ENCODE data around the gene DTX1.

Gene DTX1

DNA sequence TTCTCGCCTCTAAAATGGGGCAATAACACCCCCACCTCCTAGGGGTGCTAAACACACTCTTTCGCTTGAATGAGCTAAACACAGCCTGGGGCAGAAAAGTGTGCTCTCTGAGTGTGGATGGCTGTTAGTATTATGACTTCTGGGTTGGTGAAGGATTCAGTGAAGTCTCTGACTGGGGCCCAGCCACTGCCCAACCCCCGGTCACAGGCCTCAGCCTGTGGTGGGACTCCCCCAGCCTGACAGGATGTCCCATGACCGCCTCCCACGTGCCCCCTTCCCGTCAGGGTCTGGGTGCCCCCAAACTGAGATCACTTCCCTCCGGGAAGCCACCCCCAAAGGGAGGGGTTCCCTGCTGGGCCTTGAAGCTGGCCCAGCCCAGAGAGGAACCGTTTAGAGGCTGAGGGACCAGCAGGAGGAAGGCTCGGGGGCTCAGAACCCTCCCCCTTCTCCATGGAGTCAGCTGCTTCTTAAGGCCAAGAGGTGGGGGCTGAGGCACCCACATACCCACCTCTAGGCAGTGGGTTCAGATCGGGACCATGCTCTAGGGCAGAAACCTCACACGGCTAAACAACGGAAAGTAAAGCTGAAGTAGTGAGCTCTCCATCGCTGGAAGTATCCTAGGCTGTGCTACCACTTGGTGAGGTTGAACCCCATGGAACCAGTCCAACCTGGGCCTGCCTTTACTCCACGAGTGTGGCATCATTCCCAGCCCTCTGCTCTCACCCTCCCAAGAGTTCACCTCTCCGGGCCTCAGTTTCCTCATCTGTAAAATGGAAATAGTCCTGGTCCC, 13.8 kb downstream of the DTX1 start:
- peak in 1 of 3 donors; percentile 26 for DNase-seq (ENCODE audit: low read depth in 2 of 3, low spot score in 1 of 3)

DNA sequence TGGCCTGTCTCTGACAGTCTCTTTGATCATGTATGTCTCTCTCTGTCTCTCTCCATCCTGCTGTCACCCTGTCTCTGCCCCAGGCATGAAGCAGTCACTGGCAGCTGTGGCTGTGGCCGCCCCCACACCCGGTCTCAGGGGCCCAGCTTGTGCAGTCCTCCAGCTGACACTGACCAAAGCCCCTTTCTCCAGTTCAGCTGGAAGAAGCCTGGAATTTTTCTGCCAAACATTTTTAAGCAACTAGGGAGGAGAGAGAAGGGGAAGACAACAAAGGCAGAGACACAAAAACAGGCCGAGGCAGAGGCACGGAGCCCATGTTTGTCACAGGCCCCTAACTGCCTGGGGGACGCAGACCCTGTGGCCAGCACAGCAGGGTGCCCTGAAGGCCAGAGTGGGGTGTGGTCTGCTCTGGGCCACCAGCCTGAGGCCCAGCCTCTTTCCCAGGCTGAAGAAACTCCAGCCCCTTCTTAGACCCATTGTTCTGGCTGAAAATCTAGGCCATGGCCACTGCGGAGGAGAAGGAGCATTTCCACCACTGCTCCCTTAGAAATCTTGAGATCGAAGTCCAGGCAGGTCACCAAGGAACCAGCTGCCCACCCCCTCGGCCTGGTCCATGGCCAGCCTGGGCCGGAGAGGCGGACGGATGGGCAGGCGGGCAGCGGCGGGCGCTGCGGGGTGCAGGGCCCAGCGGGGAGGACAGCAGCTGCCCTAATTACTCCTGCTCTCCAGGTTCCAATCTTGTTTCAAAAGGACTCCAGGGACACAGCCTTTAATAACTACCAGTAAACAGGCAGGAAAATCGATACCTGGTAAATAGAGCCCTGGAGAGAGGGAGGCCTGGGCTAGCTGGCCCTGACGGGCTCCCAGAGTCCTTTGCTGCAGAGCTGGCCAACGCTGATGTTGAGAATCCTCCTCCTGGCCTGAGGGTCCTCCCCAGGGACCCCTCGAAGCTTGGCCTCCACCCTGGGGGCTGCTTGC, 14.9 kb downstream of the DTX1 start:
- no peak for DNase-seq (ENCODE audit: low read depth in 2 of 3, low spot score in 1 of 3)

DNA sequence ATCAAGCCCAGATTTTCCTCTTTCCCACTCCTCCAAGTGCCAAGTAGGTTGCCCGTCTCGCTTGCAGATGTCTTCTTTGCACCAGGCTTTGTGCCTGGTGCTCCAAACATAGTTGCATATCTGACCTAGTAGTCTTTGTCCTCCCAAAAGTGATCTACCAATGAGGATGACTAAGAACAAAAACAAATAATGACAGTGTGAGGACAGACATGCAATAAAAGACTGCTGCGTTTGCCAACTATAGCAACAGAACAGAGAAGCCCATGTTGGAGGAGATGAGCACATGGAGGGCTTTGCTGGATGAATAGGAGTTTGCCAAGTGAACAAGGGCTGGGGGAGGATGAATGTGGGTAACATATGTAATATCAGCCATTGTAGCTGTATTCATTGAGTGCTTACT, 15.6 kb downstream of the DTX1 start:
- no peak for DNase-seq (ENCODE audit: low read depth in 2 of 3, low spot score in 1 of 3)

DNA sequence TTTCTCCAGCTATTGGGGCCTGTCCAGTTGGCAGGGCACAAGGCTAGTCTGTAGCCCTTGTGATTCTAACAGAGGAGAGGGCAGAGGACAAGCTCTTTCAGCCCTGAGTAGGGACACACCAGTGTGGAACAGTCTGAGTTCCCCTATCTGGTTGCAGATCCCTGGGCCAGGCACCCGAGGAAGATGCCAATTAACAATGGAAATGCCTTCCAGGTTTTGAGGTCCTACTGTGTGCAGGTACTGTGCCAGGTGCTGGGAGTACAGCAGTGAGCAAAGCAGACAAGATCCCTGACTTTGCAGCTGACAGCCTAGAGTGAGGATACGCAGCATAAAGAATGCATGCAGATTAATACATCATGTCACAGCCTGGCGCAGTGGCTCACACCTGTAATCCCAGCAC, 17.1 kb downstream of the DTX1 start:
- no peak for DNase-seq (ENCODE audit: low read depth in 2 of 3, low spot score in 1 of 3)

DNA sequence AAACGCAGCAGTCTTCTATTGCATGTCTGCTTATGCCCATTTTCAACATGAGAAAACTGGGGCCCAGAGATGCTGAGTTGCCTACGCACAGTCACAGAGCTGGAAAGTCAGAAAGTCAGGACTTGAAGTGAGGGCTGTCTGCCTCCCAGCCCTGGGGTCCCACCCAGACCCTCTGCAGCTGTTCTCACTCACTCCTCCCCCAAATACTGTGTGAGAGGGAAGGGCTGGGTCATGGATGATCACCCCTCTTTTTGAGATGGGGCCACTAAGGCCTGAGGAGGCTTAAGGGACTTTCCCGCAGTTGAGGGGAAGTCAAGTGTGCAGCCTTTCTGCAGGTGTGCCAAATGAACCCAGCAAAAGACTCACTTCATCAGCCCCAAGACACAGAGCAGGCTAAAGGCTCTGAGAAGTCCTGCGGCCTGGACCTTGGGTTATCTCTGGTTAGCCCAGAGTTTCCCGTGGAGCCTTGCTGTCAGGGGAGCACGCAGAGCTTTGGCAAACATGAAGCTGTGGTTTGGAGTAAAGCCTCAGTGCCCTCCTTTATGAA, 18.7 kb downstream of the DTX1 start:
- DNase-seq (ENCODE audit: low read depth in 2 of 3, low spot score in 1 of 3): no peak

DNA sequence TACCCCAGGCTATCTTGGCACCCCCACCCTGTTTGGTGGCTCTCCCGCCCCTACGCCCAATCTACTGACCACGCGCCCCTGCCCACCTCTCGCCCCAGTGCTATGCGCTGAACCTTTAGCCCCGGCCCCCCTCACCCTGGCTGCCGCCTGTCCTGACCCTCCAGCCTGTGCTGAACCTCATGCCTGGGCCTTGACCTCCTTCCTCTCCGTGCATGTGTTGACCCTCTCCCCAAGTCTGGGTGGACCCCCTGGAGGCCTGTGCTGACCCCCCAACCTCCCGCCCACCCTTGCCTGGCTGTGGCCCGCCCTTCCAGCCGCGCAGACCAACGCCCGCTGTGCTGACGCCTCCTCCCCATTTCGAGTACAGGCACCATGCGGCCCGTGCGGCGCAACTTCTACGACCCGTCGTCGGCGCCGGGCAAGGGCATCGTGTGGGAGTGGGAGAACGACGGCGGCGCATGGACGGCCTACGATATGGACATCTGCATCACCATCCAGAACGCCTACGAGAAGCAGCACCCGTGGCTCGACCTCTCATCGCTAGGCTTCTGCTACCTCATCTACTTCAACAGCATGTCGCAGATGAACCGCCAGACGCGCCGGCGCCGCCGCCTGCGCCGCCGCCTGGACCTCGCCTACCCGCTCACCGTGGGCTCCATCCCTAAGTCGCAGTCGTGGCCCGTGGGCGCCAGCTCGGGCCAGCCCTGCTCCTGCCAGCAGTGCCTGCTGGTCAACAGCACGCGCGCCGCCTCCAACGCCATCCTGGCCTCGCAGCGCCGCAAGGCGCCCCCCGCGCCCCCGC, 20.7 kb downstream of the DTX1 start:
- DNase-seq (ENCODE audit: low read depth in 2 of 3, low spot score in 1 of 3): no peak

DNA sequence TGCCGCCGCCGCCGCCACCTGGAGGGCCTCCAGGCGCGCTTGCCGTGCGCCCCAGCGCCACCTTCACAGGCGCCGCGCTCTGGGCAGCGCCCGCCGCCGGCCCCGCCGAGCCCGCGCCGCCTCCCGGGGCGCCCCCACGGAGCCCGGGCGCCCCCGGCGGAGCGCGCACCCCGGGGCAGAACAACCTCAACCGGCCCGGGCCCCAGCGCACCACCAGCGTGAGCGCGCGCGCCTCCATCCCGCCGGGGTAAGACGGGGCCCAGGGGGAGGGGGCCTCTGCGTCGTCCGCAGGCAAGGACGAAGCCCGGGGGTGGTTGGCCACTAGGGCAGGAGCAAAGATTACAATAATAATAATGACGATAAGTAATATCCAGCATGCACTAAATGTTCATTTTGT, 21.3 kb downstream of the DTX1 start:
- no peak for DNase-seq (ENCODE audit: low read depth in 2 of 3, low spot score in 1 of 3)

DNA sequence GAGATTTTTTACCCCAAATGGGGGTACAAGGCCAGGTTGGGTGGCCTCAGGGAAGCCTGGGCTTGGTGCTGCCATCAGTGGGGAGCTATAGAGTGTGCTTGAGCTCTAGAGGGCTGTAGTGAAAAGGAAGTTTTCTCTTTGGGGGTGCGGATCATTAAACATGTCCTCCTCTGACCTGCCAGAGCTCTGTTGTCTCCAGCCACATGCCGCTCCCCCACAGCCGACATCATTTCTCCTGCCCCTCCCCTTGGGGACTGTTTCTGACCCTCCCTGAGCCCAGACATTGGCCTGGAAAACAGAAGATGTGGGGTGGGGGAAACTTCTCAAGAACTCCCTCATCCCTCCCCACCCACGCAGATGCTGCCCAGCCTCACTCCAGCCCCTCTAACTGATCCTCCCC, 25.3 kb downstream of the DTX1 start:
- no peak for DNase-seq (ENCODE audit: low read depth in 2 of 3, low spot score in 1 of 3)

DNA sequence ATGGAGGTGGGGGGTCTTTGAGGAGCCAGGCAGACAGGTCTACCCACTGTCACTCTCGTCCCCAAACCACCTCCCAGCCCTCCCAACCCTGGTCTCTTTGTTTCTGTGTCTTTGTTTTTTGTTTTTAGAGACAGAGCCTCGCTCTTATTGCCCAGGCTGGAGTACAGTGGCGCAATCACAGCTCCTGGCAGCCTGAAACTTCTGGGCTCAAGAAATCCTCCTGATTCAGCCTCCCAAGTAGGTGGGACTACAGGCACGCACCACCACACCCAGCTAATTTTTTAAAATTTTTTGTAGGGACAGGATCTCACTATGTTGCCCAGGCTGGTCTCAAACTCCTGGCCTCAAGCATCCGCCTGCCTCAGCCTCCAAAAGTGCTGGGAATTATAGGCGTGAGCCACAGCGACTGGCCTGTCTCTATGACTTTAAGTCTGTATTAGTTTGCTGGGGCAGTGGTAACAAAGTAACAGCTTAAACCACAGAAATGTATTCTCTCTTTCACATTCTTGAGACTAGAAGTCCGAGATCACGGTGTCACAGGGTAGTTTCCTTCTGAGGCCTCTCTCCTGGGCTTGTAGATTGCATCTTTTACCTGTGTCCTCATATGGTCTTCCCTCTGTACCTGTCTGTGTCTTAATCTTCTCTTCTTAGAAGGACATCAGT, 26.1 kb downstream of the DTX1 start:
- DNase-seq (ENCODE audit: low read depth in 2 of 3, low spot score in 1 of 3): no peak

DNA sequence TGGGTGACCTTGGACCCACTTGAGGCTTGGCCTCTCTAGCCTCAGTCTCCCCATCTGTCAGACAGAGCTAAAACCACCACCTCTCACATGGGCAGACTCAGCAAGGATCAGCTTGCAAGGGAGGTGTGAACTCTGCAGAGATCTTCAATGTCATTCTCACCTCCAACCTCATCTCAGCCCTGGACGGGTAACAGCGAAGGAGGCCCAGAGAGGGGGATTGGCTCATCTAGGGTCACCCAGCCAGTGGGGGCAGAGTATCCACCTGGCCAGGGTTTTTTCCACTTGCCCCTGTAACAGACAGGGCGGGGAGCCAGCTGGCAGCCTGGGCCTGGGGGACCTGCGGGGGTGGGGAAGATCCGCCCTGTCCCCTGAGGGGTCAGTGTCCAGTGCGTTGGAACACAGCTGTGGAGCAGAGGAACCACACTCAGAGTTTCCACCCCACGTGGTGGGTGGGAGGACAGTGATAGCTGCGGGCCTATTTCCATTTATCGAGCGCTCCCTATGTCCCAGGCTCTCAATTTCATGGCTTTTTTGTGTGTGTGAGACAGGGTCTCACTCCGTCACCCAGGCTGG, 27.4 kb downstream of the DTX1 start:
- no peak for DNase-seq (ENCODE audit: low read depth in 2 of 3, low spot score in 1 of 3)

DNA sequence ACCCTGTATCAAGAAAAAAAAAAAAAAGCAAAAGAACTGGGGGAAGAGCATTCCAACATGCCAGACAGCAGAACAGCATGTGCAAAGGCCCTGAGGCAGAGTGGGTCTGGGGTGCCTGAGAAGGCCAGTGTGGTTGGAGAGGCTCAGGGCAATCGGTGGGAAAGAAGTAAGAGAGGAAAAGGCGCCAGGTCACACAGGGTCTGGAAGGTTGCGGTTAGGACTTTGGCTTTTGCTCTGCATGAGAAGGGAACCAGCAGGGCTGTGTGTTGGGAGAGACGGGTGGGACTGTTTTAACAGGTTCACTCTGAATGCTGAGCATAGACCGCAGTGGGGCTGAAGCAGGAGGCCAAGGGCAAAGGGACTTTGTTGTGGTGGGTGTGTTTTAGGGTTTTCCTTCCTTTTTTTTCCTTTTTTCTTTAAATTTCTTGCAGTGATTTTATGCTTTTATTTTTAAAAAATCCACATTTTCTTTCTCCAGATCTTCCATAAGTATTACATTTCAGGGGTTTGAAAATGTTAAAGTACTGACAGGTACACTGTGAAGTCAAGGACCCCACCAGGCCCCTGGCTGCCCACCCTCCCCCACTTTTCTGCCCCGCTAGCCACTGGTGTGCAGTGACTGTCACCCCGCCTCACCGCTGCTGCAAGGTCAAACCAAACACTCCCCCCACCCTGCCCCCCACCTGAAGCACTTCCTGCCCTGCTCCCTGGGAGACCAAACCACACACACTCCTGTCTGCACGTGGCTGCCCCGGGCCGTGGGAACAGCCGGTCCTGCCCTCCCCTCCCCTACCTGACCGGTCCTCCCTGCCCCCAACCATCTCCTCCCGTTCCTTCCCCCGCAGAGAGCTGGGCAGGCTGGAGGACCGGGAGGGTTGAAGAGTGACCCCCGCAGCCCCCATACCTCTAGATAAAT, 30.0 kb downstream of the DTX1 start:
- DNase-seq (ENCODE audit: low read depth in 2 of 3, low spot score in 1 of 3): peak in 1 of 3 donors; percentile 17

DNA sequence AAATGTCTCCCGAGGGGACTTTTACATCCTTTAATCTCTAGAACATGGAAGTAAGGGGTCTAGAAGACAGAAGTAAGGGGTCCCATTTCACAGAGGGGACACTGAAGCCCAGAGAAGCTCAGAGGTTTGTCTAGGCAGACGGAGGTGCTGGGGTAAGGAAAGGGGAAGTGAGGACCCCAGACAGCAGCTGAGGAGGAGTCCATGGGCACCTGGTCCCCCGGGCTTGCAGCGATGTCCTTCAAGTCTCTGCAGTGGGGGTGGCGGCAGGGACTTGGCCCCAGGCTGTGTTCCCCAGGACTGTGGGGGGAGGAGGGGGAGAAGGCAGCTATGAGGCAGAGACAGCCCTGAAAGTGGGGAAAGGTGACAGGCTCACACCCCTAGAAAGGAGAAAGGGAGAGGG, 30.7 kb downstream of the DTX1 start:
- no peak for DNase-seq (ENCODE audit: low read depth in 2 of 3, low spot score in 1 of 3)

DNA sequence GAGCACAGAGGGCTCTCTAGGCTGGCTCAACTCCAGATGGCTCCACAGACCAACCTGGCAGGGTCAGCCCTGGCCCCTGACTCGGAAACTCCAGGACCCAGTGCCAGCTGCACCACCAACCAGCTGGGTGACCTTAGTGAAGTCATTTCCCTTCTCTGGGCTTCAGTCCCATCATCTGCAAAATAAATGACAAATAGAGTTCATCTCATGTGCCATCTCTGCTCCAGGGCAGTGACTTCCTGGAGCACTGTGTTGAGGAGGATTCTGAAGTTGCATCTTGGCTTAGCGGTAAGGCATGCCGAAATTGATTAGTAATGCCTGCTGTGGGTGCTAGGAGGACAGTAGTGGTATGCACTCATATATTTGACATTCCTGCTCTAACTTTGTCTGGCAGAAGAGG, 31.5 kb downstream of the DTX1 start:
- DNase-seq (ENCODE audit: low read depth in 2 of 3, low spot score in 1 of 3): no peak

DNA sequence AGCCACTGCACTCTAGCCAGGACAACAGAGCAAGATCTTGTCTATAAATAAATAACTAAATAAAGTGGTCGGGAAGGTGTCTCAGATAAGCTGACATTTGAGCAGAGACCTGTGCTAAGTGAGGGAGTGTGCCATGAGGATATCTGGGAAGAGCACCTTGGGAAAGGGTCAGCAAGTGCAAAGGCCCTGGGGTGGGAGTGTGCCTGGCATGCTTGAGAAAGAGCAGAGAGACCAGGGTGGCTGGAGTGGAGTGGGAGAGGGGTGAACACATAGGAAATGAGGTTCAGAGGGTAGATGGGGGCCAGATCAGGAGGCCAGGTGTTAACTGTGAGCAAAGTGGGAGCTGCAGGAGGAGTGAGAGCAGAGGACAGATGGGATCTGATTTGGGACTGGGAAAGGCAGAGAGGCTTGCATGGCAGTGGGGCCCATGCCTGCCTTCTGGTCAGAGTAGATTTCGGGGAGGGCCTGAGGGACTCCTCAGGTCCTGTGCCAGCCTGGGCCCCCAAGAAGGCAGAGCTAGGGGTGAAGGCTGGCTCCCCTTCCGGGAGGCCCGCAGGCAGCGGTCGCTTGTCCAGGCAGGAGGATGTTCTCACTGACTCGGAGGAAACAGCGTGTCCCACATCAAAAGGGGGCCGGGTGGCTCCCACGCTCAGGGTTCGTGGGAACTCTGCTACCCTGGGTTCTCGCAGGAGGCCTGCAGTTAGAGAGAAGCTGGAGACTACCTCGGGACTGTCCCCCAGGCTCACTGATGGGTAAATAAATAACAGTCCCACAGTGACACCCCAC, 32.6 kb downstream of the DTX1 start:
- DNase-seq (ENCODE audit: low read depth in 2 of 3, low spot score in 1 of 3): peak; percentile 53 to 58 (median 55)

DNA sequence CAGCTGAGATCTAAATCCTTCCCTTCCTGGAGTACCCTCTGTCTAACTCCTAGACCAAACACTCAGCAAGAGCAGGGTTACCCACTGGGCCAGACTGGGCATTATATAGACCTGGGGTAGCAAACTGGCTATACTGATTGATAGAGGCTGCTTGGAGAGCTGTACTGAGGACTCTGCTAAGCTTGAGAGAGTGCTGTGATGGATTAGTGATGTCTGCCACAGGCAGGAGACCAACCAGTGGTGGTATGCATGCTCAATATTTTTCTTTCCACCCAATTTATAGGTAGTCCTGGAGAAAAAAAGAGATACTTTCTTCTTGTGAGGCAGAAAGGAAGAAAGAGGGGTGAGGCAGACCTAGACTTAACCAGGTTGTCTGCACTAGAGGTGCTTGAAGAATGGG, 33.3 kb downstream of the DTX1 start:
- no peak for DNase-seq (ENCODE audit: low read depth in 2 of 3, low spot score in 1 of 3)

DNA sequence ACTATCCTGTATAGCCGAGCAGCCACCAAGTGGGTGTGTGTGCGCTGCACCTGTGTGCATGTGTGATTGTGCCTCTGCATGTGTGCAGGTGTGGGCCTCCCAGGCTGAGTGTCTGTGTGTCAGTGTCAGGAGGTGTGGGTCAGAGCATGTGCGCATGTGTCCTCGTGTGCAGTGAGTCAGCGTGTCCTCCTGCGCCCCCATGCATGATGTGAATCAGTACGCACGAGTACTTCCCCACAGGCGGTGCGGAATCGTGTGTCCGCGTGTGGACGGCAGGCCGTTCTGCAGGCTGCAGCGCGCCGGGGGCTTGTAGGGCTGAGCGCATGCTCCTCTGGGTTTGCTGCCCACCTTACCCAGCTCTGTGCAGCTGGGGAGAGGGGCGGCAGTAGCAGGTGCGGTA, 34.2 kb downstream of the DTX1 start:
- DNase-seq (ENCODE audit: low read depth in 2 of 3, low spot score in 1 of 3): no peak

DNA sequence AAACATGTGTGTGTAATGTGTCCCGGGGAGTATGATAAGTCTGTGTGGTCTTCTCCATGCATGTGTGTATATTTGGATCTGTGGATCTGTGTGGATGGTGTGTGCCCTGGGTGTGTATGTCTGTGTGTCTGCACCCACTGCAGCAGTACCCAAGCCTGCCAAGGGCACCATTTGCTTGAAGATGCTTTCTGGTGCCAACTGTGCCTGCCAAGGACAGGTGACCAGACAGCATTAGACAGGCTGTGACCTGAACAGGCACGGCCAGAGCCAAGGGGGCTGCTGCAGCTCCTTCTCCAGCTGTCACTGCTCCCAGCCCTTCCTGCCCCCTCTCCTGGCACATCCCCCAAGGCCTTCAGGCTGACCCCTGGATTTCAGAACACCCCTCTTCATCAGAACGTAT, 35.0 kb downstream of the DTX1 start:
- no peak for DNase-seq (ENCODE audit: low read depth in 2 of 3, low spot score in 1 of 3)

DNA sequence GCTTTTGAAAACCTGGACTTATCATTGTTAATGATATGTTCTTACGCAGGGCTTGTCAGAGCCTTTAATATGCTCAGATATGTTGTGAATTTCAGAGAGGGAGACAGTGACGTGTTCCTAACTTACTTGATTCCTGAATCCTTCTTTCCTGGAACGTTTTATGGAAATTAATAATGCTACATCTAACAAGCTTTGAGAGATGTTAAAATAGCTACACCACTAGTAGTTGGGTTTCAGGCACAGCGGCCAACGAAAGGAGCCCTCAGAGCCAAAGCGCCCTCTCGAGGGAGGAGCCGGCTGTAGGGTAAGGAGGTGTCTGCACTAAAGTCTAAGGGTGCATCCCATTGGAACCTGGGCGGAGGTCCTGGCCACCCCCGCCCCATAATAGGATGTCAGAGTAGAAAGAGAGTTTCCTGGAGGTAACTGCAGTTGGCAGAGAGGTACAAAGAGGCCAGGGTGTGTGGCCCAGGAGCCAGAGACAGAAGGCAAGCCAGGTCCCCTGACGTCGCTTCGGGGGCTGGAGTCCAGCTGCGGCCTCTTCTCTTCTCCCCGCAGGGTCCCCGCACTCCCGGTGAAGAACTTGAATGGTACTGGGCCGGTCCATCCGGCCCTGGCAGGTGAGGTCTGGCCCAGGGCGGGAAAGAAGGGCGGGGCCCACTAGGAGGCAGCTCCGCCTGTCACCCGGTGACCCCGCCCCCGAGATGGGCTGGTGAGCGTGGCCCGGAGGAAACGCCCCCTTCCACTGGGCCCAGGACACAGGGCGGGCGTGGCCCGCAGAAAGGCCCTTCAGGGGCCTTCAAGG, 36.3 kb downstream of the DTX1 start:
- no peak for DNase-seq (ENCODE audit: low read depth in 2 of 3, low spot score in 1 of 3)

Measured in stimulated activated CD4-positive, alpha-beta T cell treated with anti-CD3 and anti-CD28 coated beads, Interleukin-12 subunit alpha, Interleukin-12 subunit beta, amount 100 ng/mL, for 48 hours (primary cell).